Activated gamma-delta T cell (primary cell): ENCODE measurements around the gene SV2A.
"Not testable (repeated sequence)": the region's sequence is repeated elsewhere in the genome, so short reads cannot be mapped to it uniquely, and the experiment has no call there.

Experiments used
- DNase-seq: peaks from one replicate; lab custom pipeline; 2025; lab: John Stamatoyannopoulos, UW
- total RNA-seq, 2 donors: gene quantifications; one replicate each; lab custom pipeline; 2026; lab: John Stamatoyannopoulos, UW

Gene SV2A, protein sequence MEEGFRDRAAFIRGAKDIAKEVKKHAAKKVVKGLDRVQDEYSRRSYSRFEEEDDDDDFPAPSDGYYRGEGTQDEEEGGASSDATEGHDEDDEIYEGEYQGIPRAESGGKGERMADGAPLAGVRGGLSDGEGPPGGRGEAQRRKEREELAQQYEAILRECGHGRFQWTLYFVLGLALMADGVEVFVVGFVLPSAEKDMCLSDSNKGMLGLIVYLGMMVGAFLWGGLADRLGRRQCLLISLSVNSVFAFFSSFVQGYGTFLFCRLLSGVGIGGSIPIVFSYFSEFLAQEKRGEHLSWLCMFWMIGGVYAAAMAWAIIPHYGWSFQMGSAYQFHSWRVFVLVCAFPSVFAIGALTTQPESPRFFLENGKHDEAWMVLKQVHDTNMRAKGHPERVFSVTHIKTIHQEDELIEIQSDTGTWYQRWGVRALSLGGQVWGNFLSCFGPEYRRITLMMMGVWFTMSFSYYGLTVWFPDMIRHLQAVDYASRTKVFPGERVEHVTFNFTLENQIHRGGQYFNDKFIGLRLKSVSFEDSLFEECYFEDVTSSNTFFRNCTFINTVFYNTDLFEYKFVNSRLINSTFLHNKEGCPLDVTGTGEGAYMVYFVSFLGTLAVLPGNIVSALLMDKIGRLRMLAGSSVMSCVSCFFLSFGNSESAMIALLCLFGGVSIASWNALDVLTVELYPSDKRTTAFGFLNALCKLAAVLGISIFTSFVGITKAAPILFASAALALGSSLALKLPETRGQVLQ
- 8.7 to 10.0 reads per million in 2 donors for total RNA-seq

DNA sequence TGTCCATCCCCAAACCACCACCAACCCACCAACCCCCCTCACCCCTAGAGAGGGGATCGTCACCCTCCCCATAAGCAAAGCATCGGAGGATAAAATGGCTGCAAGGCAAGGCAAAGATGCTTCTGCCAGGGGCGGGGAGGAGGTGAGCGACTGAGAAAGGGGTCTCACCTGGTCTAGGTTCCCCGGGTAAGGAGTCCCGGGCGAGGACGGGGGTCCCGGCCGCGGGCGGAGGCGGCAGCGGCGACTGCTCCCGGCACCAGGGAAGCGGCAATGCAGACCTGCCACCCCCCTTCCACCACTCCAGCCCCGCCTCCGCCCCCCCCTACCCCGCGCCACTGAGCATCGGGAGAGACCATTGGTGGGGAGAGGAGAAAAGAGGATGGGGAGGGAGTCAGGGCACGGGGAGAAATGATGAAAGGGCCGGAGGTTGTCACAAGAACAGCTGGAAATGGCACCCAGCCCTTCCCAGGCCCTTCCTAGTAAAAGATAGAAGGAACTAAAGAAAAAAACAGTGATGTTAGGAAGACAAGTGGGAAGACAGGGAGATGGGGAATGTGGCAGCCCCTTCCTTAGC lies at the start of gene SV2A:
SV2A (minus strand) TSS at position 274 of the 574 bp plus-strand sequence. CDS start 4,004 bp downstream, outside the sequence.
- DNase-seq, result peak; percentile 22

DNA sequence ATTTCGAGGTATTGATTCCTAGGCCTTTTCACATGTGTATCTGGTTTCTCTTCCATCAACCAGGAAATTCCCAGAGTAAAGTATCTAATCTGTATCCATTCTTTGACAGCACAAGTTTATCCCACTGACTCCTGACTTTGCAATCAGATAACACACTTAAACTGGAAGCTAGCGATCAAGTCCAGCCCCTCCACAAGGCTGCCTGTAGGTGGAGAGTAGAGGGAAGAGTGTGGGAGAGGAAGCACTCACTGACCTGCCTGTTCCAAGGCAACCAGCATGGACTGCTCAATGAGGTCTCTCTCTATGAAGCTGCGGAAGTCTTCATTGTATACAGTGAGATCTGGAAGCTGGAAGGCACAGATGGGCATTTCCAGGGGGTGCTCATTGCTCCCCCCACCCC lies 49.4 kb upstream of the SV2A start:
- no peak for DNase-seq

DNA sequence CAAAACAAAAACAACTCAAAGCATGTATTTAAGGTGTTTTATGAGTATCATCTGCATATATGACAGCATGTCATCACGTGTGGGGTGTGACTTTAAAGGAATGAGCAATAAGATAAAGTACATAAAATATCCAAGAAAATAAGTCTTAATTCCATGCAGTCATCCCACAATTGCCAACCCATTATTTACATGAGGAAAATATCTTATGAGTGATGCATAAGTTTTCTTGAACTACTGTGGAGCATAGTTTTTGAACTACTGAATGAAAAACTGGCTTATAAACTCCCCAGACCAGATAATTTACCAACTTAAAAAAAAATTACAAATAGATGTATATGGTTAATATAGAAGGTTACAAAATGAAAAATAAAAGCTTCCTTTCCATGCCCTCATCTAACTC lies 48.8 kb upstream of the SV2A start:
- no peak for DNase-seq

DNA sequence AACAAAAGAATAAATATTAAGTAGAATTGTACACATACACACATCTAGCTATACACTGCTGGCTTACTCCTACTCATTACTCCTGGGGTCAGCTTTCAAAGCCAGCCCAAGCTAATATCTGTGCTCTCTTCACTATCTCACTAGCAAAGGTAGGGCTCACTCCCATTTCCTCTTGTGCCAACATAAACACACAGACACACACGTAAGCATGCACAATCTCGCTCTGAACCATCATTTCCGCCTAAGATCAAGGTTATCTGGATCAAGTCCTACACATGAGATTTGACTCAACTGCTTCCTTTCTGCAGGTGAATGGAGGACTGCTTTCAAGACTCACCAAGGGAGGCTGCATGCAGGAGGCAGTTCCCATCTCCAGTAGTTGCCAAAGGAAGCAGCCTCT lies 47.8 kb upstream of the SV2A start:
- DNase-seq, result no peak

DNA sequence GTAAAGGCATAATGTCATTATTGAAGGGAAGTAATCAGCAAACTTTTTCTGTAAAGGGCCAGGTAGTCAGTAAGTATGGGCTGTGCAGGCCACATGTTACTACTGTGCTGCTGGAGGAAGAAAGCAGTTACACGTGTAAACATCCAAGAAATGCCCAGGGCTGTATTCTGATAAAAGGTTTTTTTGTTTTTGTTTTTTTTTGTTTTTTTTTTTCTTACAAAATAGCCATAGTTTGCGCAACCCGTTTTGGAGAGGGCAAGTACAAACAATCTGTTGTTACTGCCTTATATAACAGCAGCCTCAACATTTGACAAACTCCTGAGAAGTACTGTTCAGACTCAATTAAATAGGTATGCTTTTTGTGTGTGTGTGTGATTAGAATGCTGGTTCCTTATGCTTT lies 45.7 kb upstream of the SV2A start:
- DNase-seq, result no peak

DNA sequence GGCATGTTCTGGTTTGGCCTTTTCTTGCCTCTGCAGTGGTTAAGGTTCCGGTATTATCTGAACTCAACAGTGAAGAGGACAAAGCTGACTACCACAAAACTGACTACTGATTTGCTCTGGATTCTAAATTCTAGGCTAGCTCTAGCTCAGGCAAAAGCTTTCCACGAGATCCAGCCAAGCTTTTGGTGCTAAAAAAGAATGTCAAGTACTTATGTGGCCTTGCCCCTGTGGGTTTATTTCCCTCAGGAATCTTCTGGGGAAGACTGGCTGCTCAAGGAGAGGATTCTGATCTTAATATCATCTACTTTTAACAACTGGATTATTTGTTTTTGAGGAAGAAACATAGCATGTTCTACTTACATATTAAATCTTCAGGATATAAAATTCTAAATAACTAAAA lies 45.1 kb upstream of the SV2A start:
- no peak for DNase-seq

DNA sequence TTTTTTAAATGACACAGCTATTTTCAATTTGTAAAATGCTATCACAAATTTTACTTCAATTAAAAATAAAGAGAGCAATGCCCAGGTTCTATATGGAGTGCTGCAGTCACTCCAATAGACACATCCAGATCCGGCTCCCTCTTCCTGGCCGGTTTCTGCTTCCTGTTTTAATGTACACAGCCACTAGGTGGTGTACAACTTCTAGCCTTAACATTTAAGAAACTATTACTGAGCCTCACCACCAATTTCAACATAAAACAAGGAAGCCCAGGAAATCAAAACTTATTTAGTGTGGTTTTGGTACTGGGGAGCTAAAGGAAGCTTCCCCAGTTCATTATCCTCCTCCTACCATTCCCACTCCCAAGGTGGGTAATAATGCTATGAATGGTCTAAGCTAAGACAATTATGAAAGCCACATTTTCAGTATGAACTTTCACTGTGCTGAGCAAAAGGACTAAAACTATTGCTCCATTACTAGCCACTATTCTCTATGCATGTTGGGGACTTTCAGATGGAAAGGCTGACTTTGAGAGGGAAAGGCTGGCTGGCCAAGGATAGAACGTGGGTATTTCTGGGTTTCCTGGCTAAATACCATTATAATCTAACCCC lies 44.5 kb upstream of the SV2A start:
- no peak for DNase-seq

DNA sequence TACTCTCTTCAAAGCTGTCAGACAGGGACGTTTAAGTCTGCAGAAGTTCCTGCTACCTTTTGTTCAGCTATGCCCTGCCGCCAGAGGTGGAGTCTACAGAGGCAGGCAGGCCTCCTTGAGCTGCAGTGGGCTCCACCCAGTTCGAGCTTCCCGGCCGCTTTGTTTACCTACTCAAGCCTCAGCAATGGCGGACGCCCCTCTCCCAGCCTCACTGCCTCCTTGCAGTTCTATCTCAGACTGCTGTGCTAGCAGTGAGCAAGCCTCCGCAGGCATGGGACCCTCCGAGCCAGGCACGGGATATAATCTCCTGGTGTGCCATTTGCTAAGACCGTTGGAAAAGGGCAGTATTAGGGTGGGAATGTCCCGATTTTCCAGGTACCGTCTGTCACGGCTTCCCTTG lies 39.9 kb upstream of the SV2A start:
- DNase-seq, result not testable (repeated sequence)

DNA sequence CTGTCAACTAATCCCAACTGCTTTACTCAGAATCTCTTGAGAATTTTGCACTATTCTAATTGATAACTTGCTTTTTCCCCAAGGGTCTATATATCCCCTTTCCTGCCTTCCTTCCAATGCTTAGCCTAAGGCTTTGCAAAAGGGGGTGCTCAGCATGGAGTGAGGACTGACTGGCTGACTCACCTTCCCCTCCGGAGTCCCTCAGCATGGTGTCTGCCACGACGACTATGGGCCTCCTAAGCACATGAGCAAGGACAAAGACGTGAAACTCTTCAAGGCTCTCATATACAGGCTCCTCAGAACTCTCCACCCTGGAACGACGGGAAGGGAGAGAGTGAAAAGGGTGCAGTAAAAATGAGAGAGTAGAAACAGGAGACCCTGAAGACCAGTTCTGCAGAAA lies 32.3 kb upstream of the SV2A start:
- no peak for DNase-seq

DNA sequence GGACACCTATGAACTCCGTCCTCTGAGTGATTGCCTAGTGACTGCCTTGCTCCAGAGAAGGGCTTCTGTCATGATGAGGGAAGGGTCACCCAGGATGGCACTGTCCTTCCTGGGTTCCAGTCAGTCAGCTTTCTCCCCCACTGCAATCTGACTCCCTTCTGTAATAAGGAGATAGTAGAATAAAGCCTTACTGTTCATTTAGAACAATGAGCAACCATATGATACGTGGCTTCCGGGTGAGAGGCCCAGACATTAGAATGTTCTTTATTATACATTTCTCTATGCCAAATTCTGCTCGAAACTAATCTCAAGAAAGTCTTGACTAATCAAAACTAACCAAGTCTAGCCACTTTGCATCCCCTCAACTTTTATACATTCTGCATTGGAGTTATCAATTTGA lies 27.6 kb upstream of the SV2A start:
- DNase-seq, result no peak

DNA sequence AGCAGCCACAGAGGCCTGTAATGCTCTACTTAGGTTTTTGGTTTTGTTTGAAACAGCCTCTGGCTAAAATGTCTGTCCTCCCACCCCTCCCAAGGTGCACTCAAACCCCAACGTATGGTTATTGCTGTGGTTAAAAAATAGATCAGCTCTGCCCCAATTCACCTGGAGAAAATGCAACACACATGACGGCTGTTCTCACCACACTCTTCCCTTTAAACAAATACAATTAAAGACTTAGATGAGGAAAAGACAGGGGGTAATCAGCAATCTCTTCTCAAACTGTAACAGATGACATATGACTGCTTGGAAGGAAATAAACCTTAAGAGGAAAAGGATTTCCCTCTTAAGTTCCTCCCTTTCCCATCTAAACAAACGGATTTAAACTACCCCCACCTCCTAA lies 25.2 kb upstream of the SV2A start:
- DNase-seq, result no peak

DNA sequence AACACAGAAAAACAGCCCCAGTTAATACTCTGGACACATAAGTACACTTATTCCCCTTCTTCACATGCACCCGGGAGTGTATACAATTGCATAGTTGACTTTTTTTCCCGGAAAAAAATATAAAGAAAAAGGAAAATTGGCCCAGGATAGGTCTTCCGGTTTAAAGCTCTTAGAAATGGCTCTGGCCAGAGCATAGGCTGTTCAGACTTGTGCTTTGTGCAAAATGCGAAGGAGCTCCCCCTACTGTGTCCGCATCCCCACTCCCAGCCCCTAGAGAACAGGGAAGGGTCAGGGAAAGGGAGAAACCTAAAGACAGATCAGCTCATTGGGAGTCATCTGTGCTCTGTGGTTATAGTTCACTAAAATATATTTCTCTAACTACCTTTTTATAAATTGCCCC lies 24.6 kb upstream of the SV2A start:
- no peak for DNase-seq

DNA sequence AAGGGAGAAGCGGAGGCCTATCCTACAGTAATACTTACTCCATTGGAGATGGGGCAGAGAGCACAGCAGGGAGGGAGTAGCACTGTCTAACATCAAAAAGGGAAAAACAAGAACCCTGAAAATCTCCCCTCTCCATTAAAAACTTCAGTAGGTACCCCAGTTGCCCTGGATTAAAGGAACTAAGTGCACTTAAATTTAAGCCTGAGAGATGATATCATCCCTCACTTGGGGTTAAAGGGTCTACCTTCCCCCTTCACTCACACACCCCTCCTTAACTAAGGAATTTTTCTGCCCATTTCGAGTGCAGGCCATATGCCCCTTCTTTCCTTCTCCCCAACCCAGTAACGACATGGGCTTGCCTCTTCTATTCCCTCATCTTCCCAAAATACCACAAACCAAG lies 22.8 kb upstream of the SV2A start:
- no peak for DNase-seq

DNA sequence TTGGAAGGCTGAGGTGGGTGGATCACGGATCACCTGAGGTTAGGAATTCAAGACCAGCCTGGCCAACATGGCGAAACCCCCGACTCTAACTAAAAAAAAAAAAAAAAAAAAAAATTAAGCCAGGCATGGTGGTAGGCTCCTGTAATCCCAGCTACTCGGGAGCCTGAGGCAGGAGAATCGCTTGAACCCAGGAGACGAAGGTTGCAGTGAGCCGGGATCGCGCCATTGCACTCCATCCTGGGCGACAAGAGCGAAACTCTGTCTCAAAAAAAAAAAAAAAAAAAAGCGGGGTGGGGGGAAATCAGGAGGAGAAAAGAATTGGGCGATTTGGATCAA lies 21.0 kb upstream of the SV2A start:
- not testable (repeated sequence) for DNase-seq

DNA sequence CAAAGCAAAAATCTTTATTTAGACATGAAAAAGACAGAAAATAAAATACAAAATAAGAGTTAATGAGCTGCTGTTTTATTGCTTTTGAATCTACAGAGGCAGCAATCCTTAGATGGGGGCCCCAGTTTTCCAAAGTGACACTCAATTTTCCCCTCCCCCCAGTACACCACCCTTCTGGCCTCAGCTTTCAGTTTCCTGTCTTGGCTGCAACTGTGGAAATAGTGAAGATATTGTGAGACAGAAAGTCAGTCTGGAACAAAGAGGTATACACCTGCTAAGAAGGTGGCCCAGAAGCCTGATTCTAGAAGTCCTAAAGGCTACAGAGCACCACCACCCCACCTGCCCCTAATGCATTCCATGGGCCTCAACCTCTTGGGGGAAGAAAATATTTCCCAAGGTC lies 20.1 kb upstream of the SV2A start:
- no peak for DNase-seq

DNA sequence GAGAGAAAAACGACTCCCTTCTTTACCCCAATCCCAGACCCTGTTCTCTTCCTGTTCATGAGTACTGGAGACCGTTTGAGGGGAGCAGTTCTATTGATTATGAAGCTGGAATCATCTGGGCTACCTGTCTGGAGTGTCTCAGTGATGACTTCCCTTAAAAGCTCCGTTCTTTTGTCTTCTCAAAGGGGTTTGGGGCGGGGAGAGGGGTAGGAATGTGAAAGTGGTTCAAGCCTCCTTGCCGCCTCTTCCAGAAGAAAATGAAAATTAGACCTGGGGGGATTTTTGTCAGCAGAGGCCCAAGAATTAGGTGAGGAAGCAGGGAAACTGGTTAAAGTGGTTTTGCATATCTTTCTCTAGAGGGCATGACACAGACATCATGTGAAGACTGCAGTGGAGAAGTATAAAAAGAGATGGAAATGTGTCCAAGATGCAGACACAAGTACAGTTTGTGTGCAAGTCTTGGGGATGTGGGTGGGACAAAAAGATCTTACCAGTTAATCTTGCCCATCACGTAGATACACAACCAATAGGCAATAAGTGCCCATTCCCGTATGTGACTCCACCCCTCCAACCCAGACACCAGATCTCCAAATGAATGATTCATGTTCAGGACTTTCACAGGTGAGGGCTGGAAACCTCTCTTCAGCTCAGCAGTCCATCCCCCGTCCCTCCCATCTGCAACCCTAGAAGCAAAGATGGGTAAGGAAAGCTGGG lies 19.5 kb upstream of the SV2A start:
- no peak for DNase-seq

DNA sequence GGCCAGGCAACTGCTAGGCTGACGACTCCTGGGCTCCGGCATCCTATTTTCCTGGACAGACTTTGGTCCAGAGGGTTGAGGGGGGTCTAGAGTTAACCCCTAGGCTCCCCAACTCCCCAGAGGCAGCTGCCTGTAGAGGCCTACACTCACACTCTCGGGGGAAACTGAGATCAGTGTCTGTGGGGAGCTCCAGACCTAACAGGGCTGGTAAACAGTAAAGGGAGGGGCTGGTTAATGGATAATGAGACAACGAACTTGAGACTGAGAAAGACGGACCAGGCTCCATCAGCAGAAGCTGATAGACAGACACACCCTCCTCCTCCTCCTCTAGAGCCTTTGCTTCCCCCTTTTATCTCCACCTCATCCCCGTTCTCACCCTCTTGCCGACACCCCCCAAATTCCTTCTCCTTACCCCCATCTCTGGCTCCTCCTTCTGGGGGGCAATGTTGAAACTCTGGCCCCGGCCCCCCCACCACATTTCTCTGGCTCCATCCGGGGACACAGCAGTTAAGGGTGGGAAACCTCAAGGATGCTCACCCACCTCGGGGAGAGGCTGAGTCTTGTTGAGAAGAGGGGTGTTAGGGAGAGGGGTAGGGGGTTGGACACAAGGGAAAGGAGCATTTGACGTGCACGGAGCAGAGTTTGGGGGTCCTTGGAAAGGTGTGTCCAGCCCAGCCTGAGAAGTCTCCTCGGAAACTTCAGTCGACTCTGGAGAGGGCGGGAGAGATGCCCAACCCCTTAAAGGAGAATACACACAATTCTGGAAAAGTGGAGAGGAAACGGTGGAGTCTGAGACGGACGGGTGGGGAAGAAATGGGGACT lies 18.7 kb upstream of the SV2A start, which contains the start of gene MTMR11:
MTMR11 (minus strand) TSS at position 710 of the 822 bp plus-strand sequence; CDS start at position 478, 232 bp downstream.
- DNase-seq, result no peak

DNA sequence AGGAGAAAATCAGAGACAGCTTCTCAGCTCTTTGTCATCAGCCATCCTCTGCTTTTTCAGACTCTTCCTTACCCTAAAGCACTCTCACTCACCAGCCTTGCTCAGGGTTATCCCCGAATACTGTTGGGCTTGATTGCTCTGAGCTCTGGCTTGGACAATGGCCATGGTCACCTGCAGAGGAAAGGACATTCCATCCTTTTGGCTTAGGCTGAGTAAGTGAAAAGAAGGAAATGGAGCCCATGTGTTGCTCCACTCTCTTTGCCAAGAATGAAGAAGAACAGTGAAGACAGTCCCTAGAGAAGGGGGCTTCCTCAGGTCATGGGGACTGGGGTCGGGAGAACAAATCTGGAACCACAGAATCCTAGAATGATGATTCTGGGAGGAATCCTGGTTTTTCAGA lies 16.7 kb upstream of the SV2A start:
- DNase-seq, result no peak

DNA sequence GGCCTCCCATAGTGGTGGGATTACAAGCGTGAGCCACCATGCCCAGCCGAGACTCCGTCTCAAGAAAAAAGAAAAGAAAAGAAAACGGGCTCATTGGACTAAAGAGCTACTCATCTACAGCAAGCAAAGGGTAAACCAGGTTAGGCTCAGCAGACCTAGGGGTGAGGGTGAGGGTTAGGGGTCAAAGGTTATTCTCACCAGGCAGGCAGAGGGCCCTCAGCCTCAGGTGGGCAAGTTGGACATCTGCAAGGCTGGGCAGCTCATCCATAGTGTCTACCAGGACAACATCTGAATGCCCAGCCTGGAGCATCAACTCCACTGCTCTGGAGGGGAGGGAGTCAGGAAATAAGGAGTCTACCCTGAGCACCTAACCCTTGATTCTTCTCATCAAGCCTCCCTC lies 15.6 kb upstream of the SV2A start:
- DNase-seq, result no peak

DNA sequence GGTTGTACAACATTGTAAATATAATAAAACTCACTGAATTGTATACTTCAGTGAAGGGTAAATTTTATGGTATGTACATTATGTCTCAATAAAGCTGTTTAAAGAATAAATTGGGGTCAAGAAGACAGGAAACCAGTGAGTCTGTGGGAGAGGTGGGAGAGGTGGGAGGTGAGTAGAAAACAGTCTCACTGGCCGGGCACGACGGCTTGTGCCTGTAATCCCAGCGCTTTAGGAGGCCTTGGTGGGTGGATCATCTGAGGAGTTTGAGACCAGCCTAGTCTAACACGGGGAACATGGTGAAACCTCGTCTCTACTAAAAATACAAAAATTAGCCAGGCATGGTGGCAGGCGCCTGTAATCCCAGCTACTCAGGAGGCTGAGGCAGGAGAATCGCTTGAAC lies 14.8 kb upstream of the SV2A start:
- DNase-seq, result no peak

DNA sequence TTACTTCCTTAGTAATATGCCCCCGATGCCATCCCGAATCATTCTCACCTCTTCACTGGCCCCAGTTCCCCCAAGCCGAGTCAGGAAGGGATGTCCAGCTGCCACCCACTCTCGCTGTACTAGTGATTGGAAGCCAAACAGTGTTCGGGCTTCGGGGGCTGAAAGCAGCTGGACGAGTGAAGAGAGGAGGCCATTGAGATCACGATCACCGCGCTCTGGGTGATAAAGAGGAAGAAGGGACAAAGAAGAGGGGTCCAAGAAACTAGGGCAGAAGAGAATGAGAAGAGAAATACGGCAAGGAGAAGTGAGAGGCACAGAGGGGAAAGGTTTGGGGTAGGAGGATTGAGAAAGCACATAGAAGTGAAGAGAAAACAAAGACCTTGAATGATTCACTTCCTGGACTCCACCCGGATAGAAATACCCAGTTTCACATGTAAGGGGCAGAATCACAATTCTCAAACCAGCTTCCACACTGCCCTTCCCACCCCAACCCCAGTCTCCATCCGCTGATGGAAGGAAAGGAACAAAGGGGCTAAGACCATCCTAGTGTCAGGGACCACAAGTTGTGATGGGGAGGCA lies 13.7 kb upstream of the SV2A start:
- no peak for DNase-seq
